Activated T-cell treated with anti-CD3 and anti-CD28 coated beads for 24 hours (primary cell): ENCODE measurements around the gene EEF1A2.
A peak's percentile ranks its signal among the peaks of the same experiment; 100 is the strongest.

Experiments used
- DNase-seq: peaks from one replicate; pipeline ENCODE4 v3.0.0-alpha.2; 2020; ENCODE audit warnings: low read depth

Gene EEF1A2

GRCh38 chr20:63449796-63450730 lies 48.8 kb downstream of the EEF1A2 start:
- DNase-seq, result no peak

- no peak for DNase-seq
Measured at GRCh38 chr20:63449025-63449424, 49.9 kb downstream of the EEF1A2 start.

- no peak for DNase-seq
Measured at GRCh38 chr20:63448031-63448430, 50.9 kb downstream of the EEF1A2 start.

DNA sequence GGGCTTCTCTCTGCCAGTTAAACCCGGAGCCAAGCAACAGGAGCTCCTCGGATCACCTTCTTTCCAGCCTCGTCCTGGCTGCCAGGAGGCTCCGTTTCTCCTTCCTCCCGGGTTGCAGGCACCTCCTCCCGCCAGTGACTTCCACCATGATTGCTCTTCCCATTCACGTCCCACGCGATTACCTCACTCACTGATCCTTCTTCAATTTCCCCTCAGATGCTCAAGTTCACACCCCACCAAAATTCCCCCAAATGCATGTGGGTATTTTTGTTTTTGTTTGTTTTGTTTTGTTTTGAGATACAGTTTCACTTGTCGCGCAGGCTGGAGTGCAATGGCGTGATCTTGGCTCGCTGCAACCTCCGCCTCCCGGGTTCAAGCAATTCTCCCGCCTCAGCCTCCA lies 51.6 kb downstream of the EEF1A2 start:
- no peak for DNase-seq

DNA sequence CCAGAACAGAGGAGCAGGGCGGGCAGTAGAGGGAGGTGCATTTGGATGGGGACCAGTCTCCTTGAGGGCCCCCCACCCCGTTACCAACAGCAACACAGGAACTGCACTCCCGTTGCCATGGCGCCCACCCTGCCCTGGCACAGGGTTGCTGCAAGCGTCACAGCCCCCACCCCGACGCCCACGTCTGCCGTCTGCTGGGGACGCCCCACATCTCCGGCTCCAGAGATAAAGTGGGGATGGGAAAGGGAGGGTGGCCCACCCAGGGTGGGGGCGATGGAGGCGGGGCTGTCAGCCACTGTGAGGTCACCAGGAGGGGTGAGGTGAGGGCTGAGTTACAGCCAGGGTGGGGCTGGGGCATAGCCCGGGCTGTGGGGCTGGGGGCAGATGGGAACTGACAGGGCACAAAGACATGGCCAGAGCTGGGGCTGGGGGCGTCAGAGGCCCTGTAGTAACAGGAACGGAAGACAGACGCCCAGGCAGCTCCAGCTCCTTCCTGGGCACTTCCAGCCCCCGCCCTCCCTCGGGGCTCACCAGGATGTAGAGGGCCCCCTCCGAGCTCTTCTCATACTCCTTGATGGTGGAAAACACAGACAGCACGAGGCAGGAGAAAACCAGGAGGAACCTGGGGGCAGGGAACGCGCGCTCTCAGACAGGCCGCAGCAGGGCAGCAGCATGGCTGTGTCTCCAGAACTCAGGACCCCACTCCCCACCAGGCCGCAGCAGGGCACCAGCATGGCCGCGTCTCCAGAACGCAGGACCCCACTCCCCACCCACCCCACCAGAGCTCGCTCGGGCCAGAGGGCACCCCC lies 52.5 kb downstream of the EEF1A2 start:
- no peak for DNase-seq

GRCh38 chr20:63445075-63445734 lies 53.7 kb downstream of the EEF1A2 start:
- DNase-seq, result no peak

GRCh38 chr20:63444548-63444947 lies 54.3 kb downstream of the EEF1A2 start:
- DNase-seq, result no peak

DNA sequence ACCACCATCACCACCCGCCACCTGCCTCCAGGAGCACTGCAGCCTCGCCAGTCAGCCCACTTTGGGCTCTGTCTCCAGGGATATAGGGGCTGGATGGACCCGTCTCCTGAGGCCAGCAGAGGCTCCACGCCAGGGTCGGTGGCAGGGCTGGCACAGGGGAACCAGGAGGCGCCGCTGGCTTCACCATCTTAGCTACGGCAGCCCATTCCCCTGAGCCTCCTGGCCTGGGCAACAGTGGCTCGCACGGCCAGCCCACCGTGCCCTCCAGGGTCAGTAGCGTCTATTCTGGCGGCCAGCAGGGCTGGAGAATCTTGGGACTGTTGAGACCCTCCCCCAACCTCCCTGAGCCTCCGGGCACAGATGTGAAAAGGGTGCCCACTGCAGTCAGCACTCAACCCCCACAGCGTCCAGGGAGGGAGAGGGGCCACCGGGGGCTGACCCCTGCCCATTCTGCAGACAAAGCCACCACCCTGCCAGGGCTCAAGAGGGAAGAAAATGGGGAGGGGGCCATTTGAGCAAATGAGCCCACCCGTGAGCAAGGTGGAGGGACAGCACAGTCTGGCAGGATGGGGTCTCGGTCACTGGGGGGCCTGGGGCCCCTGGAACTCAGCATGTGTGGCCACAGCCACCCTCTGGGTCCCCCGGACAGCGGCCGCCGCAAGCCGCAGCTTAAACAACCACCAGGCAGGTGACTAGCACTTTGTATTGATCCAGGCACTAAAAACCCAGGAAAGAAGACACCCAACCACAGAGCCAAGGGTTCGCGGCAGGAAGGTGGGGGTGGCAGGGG lies 55.1 kb downstream of the EEF1A2 start:
- DNase-seq, result no peak

DNA sequence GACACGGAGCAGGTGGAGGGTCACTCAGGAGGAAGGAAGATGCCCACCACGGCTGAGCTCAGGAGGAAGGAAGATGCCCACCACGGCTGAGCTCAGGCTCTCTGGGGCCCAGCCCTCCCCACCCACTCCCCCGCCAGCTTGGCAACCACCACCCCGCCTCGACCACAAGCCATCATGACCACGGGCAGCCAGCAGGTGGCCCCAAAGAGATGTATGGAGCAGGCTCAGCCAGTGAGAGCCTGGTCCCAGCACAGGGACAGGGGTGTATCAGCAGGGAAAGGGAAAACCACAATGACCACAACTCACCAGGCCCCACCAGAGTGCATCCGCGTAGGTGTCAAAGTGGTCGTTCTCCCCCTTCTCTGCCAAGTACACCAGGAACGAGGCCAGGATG lies 56.8 kb downstream of the EEF1A2 start:
- DNase-seq, result peak; percentile 43

DNA sequence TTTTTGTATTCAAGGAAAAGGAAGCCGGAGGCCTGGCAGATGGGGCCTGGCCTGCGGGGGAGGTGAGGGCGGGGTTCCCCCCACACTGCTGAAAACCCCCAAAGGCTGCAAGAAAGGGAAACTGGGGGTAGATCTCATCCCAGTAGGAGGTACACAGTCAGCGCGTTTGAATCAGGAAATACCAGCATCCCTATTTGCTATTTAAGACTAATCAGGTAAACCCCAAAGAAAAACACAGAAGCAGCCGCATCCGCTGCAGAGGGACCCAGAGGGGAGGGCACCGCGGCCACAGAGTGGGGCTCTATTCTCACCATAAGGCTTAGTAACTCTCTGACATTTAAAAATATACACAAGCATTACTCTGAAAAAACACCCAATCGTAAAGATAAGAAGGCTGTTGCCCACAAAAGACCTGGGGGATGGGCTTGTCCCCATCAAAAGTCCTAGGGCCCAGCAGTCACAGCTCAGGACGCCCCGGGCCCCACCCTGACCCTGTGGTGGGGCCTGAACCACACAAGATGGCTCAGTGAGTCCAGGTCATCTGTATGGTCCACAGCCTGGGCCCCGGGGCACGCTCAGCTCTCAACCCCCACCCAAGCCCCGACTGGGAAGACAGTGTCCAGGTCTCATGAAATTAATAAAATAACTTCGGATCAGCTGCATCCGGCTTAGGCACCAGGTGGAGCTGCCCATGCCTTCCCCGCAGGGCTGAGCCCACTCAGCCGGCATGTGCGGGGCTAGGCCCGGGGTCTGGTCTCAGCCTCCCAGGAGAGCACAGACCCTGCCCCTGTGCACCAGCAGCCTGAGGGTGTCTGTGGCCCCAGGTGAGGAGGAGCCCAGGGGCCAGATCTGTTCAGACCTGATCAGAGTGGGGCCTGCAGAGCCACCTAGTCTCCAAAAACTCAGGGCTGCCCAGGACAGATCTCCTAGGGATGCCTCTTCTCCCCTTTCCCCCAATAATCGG lies 57.5 kb downstream of the EEF1A2 start:
- peak; percentile 15 for DNase-seq

DNA sequence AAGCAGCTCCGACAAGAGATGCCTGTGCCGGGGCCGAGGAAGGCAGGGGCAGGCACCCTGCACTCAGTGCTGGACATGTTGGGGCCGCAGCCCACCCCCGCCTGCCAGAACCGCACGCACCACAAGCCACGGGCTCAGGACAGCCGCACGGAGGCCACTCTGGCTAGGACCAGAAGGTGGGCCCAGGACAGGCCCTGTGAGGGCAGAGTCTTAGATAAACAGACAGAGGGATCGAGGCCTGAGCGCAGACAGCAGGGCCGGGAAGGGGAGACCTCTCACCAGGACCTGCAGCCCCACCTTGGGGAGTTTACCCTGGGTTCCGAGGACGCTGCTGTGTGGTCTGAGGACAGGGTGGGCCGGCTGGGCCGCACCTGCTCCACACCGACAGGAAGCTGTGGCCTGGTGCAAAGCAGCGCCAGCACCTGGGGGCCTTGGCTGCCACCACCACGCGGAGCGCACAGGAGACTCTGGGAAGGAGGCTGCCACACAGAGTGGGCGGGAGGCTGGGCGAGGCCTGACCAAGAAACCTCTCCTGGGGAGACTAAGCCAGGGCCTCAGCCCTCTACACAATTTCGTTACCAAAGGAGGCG lies 58.4 kb downstream of the EEF1A2 start:
- DNase-seq, result no peak

DNA sequence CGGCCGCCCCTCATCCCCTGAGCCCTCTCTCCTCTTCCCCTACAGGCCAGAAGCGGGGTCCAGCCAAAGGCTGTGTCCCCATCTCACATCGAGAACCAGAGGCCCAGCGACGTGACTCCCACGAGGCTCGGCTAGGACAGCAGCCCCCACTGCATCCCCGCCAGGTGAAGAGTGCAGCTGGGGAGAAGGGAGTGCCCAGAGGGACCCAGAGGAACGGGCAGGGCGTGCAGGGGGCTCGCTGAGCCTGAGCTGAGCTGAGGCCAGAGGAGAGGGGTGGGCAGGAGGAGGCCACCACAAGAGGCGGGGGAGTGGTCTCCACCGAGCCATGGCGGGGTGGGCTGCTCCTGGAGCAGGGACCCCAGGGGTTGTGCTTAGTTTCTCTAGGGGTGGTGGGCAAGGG lies 59.0 kb downstream of the EEF1A2 start:
- DNase-seq, result no peak

DNA sequence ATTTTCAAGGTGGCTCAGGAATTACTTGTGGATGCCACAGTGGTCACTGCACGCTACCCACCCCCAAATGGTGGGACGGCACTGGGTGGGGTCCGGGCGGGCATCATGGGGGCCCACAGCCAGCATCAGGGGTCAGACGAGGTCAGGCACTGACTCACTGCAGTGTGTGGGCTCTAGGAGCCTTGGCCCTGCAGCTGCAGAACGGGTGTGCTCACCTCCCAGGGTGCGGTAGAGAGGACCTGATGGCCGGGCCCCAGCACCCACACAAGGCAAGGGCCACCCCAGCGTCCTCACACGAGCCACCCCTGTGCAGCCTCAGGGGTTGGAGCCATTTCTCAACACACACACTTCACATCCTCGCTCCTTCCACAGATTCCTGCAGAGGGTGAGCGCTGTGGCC lies 60.8 kb downstream of the EEF1A2 start:
- DNase-seq, result no peak
